PC-9 (cell line): ENCODE measurements around the gene CEMIP2. TPM values are rescaled to one million over a fixed set of nuclear protein-coding genes. Genes with fewer than 3 reads are reported as not detected.

Source experiments
- BruUV-seq: library from RNA; stranded (reverse); fragments of 400-500 nt; replicated peaks from 2 replicates; lab custom pipeline; 2021; lab: Mats Ljungman, UMichigan
- CTCF ChIA-PET: fragments of 300-600 bp; sonication (Branson Sonifier 250); formaldehyde crosslinking; loops from one replicate; lab custom pipeline; 2022; ENCODE audit warnings: antibody characterized with exemption; lab: Charles Lee
- POLR2A ChIA-PET: fragments of 300-600 bp; sonication (Branson Sonifier 250); formaldehyde crosslinking; loops from one replicate; lab custom pipeline; 2022; ENCODE audit warnings: antibody characterized with exemption; ENCODE audit not compliant: unreplicated experiment; lab: Charles Lee
- DNase-seq, 2 experiments: peaks; one replicate each; pipeline versions ENCODE4 v3.0.0 to v3.0.0-alpha.2; 2015 to 2022; ENCODE audit warnings: mixed read lengths in 1 of 2
- H2AFZ ChIP-seq: fragments of 200-600 bp; sonication (generic); 2 replicates; pipeline ENCODE4 v1.8.1; 2017; ENCODE audit warnings: antibody characterized with exemption
- H3F3A ChIP-seq: fragments of 200-600 bp; sonication (generic); 2 replicates; pipeline ENCODE4 v1.8.1; 2017; ENCODE audit warnings: antibody characterized with exemption, mild to moderate bottlenecking, low read depth; ENCODE audit not compliant: insufficient read depth
- H3K27ac ChIP-seq: fragments of 200-600 bp; sonication (generic); 2 replicates; pipeline ENCODE4 v1.6.1; 2016; ENCODE audit warnings: mixed run types
- H3K27me3 ChIP-seq: fragments of 200-600 bp; sonication (generic); 2 replicates; pipeline ENCODE4 v1.6.1; 2016; ENCODE audit warnings: low read depth, mixed run types; ENCODE audit not compliant: insufficient read depth
- H3K36me3 ChIP-seq: fragments of 200-600 bp; sonication (generic); 2 replicates; pipeline ENCODE4 v1.6.1; 2016; ENCODE audit warnings: low read depth, mixed run types
- H3K4me1 ChIP-seq: fragments of 200-600 bp; sonication (generic); replicated peaks from 2 replicates; pipeline ENCODE4 v1.6.1; 2016; ENCODE audit warnings: mixed run types; ENCODE audit not compliant: insufficient read depth
- H3K4me2 ChIP-seq: fragments of 200-600 bp; sonication (generic); 2 replicates; pipeline ENCODE4 v1.6.1; 2017; ENCODE audit warnings: mixed run types
- H3K4me3 ChIP-seq: fragments of 200-600 bp; sonication (generic); 2 replicates; pipeline ENCODE4 v1.6.1; 2016; ENCODE audit warnings: mixed run types
- H3K79me2 ChIP-seq: fragments of 200-600 bp; sonication (generic); 2 replicates; pipeline ENCODE4 v1.6.1; 2017; ENCODE audit warnings: low read depth, mixed run types
- H3K9me2 ChIP-seq: fragments of 200-600 bp; sonication (generic); 2 replicates; pipeline ENCODE4 v1.8.1; 2017; ENCODE audit warnings: mild to moderate bottlenecking; ENCODE audit not compliant: insufficient read depth
- H3K9me3 ChIP-seq: fragments of 200-600 bp; sonication (generic); 2 replicates; pipeline ENCODE4 v1.8.1; 2016; ENCODE audit warnings: low read depth; ENCODE audit not compliant: insufficient read depth
- H4K20me1 ChIP-seq: fragments of 200-600 bp; sonication (generic); 2 replicates; pipeline ENCODE4 v1.8.1; 2017; ENCODE audit not compliant: insufficient read depth
- EZH2 ChIP-seq: fragments of 200-600 bp; sonication (generic); IDR thresholded peaks from 2 replicates; pipeline ENCODE4 v1.8.0; 2017; ENCODE audit warnings: antibody characterized with exemption, low read depth
- intact Hi-C: fragments of 100-400 bp; cut with micrococcal nuclease; formaldehyde crosslinking; loops from one replicate; pipeline ENCODE4 v1.10.0; 2022; ENCODE audit not compliant: unreplicated experiment
- total RNA-seq: library from RNA; stranded (reverse); gene quantifications from 2 replicates; pipeline ENCODE4 v1.2.3, GENCODE V29; 2021
- TF ChIP-seq, protein P1 (sequence below): fragments of 200-600 bp; sonication (generic); conservative IDR thresholded peaks from 2 replicates; pipeline ENCODE4 v1.6.1; 2017; ENCODE audit warnings: mixed run types, antibody characterized with exemption, mild to moderate bottlenecking, moderate library complexity

The CEMIP2 gene
- total RNA-seq, 1 experiment from 2014 or later: 77.0 TPM

DNA sequence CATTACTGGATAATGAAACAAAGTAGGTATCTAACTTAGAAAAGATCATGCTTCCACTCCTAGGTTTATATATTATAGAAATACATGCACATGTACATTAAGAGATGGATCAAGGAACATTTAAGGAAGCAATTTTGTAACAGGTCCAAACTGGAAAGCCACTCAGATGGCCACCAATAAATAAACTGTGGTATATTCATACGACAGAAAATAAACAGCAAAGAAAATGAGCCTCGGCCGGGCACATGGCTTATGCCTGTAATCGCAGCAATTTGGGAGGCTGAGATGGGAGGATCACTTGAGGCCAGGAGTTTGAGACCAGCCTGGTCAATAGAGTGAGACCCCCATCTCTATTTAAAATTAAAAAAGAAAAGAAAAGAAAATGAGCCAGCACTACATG lies 25.6 kb downstream of the CEMIP2 start:
- ChIA-PET CTCF (interaction anchor here (0.9 kb wide), 1 partner anchor 52 kb away, joined by 3 read pairs; no protein-coding TSS in a partner anchor), POLR2A (interaction anchor here (0.6 to 0.7 kb wide), 4 partner anchors 13 to 481 kb away, joined by 3 to 17 read pairs (median 4); no protein-coding TSS in a partner anchor)
- H3K9me2 ChIP-seq: no peaks in the 10 kb centered on the region
- H3K79me2 ChIP-seq: peaks cover 8% of the 10 kb centered on the region; the same call in 1 of the 2 replicates
- 0 out of 2 replicates have a peak overlapping the region, but pooled peaks have one; percentile 12 for H3K4me2 ChIP-seq
- no peak overlapping the region for H3K27ac ChIP-seq
- H2AFZ ChIP-seq: no peak overlapping the region
- H4K20me1 ChIP-seq: no peaks in the 10 kb centered on the region
- H3F3A ChIP-seq: 0 out of 2 replicates have a peak, but pooled peaks cover 9% of the 10 kb centered on the region
- TF ChIP-seq EZH2: no peak
- TF ChIP-seq, protein P1, sequence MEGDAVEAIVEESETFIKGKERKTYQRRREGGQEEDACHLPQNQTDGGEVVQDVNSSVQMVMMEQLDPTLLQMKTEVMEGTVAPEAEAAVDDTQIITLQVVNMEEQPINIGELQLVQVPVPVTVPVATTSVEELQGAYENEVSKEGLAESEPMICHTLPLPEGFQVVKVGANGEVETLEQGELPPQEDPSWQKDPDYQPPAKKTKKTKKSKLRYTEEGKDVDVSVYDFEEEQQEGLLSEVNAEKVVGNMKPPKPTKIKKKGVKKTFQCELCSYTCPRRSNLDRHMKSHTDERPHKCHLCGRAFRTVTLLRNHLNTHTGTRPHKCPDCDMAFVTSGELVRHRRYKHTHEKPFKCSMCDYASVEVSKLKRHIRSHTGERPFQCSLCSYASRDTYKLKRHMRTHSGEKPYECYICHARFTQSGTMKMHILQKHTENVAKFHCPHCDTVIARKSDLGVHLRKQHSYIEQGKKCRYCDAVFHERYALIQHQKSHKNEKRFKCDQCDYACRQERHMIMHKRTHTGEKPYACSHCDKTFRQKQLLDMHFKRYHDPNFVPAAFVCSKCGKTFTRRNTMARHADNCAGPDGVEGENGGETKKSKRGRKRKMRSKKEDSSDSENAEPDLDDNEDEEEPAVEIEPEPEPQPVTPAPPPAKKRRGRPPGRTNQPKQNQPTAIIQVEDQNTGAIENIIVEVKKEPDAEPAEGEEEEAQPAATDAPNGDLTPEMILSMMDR: no peak
- peaks cover 21% of the 10 kb centered on the region for H3K36me3 ChIP-seq
- H3K27me3 ChIP-seq: no peaks in the 10 kb centered on the region
- intact Hi-C loops: loop anchor here (2.0 kb wide), 2 partner anchors 16 kb away; no protein-coding TSS in a partner anchor
- H3K9me3 ChIP-seq: no peaks in the 10 kb centered on the region
- no peak overlapping the region for H3K4me3 ChIP-seq
- no TSS peak for BruUV-seq
- peaks cover 35% of the 10 kb centered on the region for H3K4me1 ChIP-seq
- DNase-seq: no peak

DNA sequence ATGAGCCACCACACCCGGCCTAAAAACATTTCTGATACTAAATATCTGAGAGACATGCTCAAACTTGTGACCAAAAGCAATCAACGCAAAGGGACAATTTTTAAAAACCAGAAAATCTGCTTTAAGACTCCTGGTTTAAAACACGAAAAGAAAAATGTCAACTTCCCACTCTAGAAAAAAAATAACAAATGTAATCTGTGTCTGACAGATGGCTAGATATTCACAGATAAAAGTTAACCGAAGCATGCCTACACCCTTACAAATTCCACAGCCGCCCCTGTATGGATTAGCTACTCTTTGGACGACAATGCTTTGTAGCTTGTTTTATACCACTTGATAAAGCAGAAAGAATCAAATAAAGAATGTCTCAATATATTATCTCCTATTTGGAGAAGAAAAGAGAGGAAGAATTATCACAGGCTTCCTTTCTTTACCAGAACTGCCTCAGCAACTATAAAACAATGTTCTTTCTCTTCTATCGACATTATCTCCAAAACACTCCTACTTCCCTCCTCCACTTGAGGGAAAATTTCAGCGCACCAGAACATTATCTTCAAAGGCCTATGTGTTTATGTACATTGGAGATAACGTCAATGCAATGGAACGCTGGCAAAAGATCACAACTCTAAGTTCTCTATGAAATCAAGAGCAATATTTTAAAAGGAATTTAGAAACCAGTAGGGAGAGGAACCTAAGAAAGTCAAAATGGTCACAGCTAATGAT lies 26.2 kb downstream of the CEMIP2 start:
- peak in 1 of 2 experiments; percentile 56 for DNase-seq
- POLR2A ChIA-PET: interaction anchor here (0.7 kb wide), 1 partner anchor 482 kb away, joined by 4 read pairs; no protein-coding TSS in a partner anchor
- Histone ChIP-seq H3K4me1 (peaks cover 35% of the 10 kb centered on the region), H3K27me3 (no peaks in the 10 kb centered on the region), H3K4me2 (no peak overlapping the region), H3K79me2 (peaks cover 8% of the 10 kb centered on the region; the same call in 1 of the 2 replicates), H3K9me3 (no peaks in the 10 kb centered on the region), H2AFZ (no peak overlapping the region), H3F3A (0 out of 2 replicates have a peak, but pooled peaks cover 8% of the 10 kb centered on the region), H3K27ac (no peak overlapping the region), H4K20me1 (no peaks in the 10 kb centered on the region), H3K9me2 (no peaks in the 10 kb centered on the region), H3K36me3 (peaks cover 21% of the 10 kb centered on the region), H3K4me3 (no peak overlapping the region)
- no TSS peak for BruUV-seq
- CTCF ChIA-PET: no interaction called here
- intact Hi-C loops: loop anchor here (2.0 kb wide), 2 partner anchors 15 to 17 kb away; no protein-coding TSS in a partner anchor
- TF ChIP-seq, protein P1: no peak
- TF ChIP-seq EZH2: no peak

DNA sequence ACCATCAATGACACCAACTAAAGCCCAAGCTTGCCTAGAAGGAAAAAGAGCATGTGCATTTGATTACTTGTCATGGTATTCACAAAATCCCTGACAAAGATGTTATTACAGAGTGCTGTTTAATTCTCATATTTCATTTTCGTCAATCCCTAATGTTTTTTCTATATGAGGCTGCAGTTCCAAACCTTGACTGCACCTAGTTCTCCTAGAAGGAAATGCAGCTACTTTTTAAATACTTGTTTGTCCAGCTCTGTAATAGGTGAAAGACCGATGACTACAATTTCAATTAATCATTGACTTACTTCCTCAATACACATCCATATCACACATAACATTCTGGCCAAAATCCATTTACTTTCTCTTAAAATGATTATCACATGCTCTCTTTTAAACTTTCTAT lies 28.1 kb downstream of the CEMIP2 start:
- 0 out of 2 replicates have a peak overlapping the region, but pooled peaks have one; percentile 8 for H3K4me2 ChIP-seq
- CTCF ChIA-PET: no interaction called here
- intact Hi-C loops: no loop called here
- H3F3A ChIP-seq: 0 out of 2 replicates have a peak, but pooled peaks cover 8% of the 10 kb centered on the region
- H3K4me1 ChIP-seq: peaks cover 35% of the 10 kb centered on the region
- POLR2A ChIA-PET: no interaction called here
- BruUV-seq: no TSS peak
- 0 out of 2 replicates have a peak overlapping the region, but pooled peaks have one; percentile 6 for H3K27ac ChIP-seq
- no peaks in the 10 kb centered on the region for H4K20me1 ChIP-seq
- peaks cover 15% of the 10 kb centered on the region; the same call in 1 of the 2 replicates for H3K36me3 ChIP-seq
- H2AFZ ChIP-seq: no peak overlapping the region
- peak in 1 of 2 experiments; percentile 75 for DNase-seq
- no peaks in the 10 kb centered on the region for H3K27me3 ChIP-seq
- H3K9me2 ChIP-seq: no peaks in the 10 kb centered on the region
- H3K79me2 ChIP-seq: peaks cover 8% of the 10 kb centered on the region; the same call in 1 of the 2 replicates
- TF ChIP-seq, protein P1: no peak
- no peak for TF ChIP-seq EZH2
- no peak overlapping the region for H3K4me3 ChIP-seq
- H3K9me3 ChIP-seq: no peaks in the 10 kb centered on the region
